ENCODE results near the gene SNCG. TPM values are rescaled to one million over a fixed set of nuclear protein-coding genes. Genes with fewer than 3 reads are reported as not detected.

SNCG gene
- total and polyA plus RNA-seq, 2 donors (not counting 1 experiment from before 2014, with no cell fraction given) = not detected

DNA sequence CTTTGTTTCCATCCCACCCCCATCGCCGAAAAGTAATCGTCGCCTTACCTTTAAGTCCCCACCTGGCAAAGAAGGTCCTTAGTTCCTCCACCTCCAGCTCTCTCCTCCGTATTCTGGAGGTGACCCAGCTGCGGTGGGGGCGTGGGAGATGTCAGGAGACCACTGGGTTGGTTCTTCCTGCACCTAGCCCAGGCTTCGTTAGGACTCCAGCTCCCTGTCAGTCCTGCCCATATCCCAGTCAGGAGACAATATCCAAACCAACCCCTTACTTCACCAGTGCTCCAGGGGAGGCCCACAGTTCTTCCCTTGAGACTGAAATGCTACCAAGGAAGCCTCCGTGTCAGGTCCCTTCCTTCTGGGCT, 10.6 kb downstream of the SNCG start:
- H3K27ac Mint-ChIP-seq = no peak overlapping the region
- 72% methylated on average over 9 of the region's 9 CpGs for WGBS (ENCODE audit: insufficient coverage)
- peaks cover 0 to 33% (median 15%) of the 10 kb centered on the region in 4 experiments for H3K27me3 ChIP-seq (replicated peaks in 1 of 4; ENCODE audit: control extremely low read depth in 1 of 4, control insufficient read depth in 3 of 4, insufficient read depth in 4 of 4, low read length in 3 of 4)
- ChIA-PET POLR2A (no interaction called here), CTCF (interaction anchor here (1.4 to 3.9 kb wide), 2 partner anchors 9 to 29 kb away, joined by 3 to 19 read pairs; no protein-coding TSS in a partner anchor)
- H3K4me1 Mint-ChIP-seq = peaks cover 41% of the 10 kb centered on the region
- H3K9me3 ChIP-seq (ENCODE audit: control extremely low read depth in 1 of 3, control insufficient read depth in 2 of 3, insufficient read depth in 1 of 3, low read length in 2 of 3) = peaks cover 0 to 20% (median 0%) of the 10 kb centered on the region in 3 donors
- no peaks in the 10 kb centered on the region for H3K79me2 ChIP-seq (ENCODE audit: control insufficient read depth, insufficient read depth, low read length)
- no peak for TF ChIP-seq EZH2 (IDR thresholded peaks at IDR 0.05; ENCODE audit: borderline replicate concordance, insufficient read depth, low read depth, low read length, poor library complexity, severe bottlenecking)
- TF ChIP-seq, protein P1, sequence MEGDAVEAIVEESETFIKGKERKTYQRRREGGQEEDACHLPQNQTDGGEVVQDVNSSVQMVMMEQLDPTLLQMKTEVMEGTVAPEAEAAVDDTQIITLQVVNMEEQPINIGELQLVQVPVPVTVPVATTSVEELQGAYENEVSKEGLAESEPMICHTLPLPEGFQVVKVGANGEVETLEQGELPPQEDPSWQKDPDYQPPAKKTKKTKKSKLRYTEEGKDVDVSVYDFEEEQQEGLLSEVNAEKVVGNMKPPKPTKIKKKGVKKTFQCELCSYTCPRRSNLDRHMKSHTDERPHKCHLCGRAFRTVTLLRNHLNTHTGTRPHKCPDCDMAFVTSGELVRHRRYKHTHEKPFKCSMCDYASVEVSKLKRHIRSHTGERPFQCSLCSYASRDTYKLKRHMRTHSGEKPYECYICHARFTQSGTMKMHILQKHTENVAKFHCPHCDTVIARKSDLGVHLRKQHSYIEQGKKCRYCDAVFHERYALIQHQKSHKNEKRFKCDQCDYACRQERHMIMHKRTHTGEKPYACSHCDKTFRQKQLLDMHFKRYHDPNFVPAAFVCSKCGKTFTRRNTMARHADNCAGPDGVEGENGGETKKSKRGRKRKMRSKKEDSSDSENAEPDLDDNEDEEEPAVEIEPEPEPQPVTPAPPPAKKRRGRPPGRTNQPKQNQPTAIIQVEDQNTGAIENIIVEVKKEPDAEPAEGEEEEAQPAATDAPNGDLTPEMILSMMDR (IDR thresholded peaks at IDR 0.05) = no peak
- H4K20me1 ChIP-seq (ENCODE audit: control insufficient read depth, insufficient read depth, low read length, poor library complexity, severe bottlenecking) = no peaks in the 10 kb centered on the region
- no peak overlapping the region for H3K27ac ChIP-seq (ENCODE audit: low read length in 2 of 2)
- H3K27me3 Mint-ChIP-seq = peaks cover 7% of the 10 kb centered on the region
- H3K9me3 Mint-ChIP-seq (ENCODE audit: insufficient read depth) = no peaks in the 10 kb centered on the region
- H3K4me3 Mint-ChIP-seq = peak overlapping the region; percentile 91
- DNase-seq (no peak), ATAC-seq (ENCODE audit: low read depth) (no peak)
- H2AFZ ChIP-seq (ENCODE audit: insufficient read depth, low read depth, low read length, poor library complexity, severe bottlenecking) = no peak overlapping the region
- peak overlapping the region; percentile 50 for H3K4me2 ChIP-seq (replicated peaks; ENCODE audit: low read depth, low read length, poor library complexity, severe bottlenecking)
- no peak overlapping the region for H3K9ac ChIP-seq (ENCODE audit: low read length)
- no peak overlapping the region for H3K4me3 ChIP-seq (ENCODE audit: control extremely low read depth in 1 of 5, extremely low read depth in 1 of 5, insufficient read depth in 1 of 5, low read depth in 2 of 5, low read length in 4 of 5)
- intact Hi-C loops (cut with micrococcal nuclease) = no loop called here
- peaks cover 29 to 49% of the 10 kb centered on the region in 2 donors for H3K4me1 ChIP-seq (ENCODE audit: control insufficient read depth in 2 of 2, insufficient read depth in 2 of 2, low read length in 2 of 2)
- H3K36me3 ChIP-seq (replicated peaks in 1 of 2; ENCODE audit: control extremely low read depth in 1 of 2, control insufficient read depth in 1 of 2, extremely low read depth in 1 of 2, insufficient read depth in 2 of 2, low read length in 1 of 2) = no peaks in the 10 kb centered on the region

GRCh38 chr10:86969421-86970041, 11.1 kb downstream of the SNCG start:
- 89% methylated on average over 7 of the region's 8 CpGs for WGBS (ENCODE audit: insufficient coverage)
- DNase-seq (no peak), ATAC-seq (ENCODE audit: low read depth) (no peak)
- H3K27ac ChIP-seq (ENCODE audit: low read length in 2 of 2) = no peak overlapping the region
- intact Hi-C loops (cut with micrococcal nuclease) = loop anchor here (2.0 kb wide), 1 partner anchor 213 kb away; the partner anchor contains the start of gene BMPR1A
- peak overlapping the region; percentile 67 for H3K27ac Mint-ChIP-seq
- no peak overlapping the region for H3K9ac ChIP-seq (ENCODE audit: low read length)
- ChIA-PET POLR2A (no interaction called here), CTCF (interaction anchor here (1.4 to 3.9 kb wide), 2 partner anchors 9 to 30 kb away, joined by 3 to 19 read pairs; no protein-coding TSS in a partner anchor)
- no peaks in the 10 kb centered on the region for H3K36me3 ChIP-seq (replicated peaks in 1 of 2; ENCODE audit: control extremely low read depth in 1 of 2, control insufficient read depth in 1 of 2, extremely low read depth in 1 of 2, insufficient read depth in 2 of 2, low read length in 1 of 2)
- peaks cover 0 to 33% (median 15%) of the 10 kb centered on the region in 4 experiments for H3K27me3 ChIP-seq (replicated peaks in 1 of 4; ENCODE audit: control extremely low read depth in 1 of 4, control insufficient read depth in 3 of 4, insufficient read depth in 4 of 4, low read length in 3 of 4)
- peaks cover 7% of the 10 kb centered on the region for H3K27me3 Mint-ChIP-seq
- H3K4me2 ChIP-seq (replicated peaks; ENCODE audit: low read depth, low read length, poor library complexity, severe bottlenecking) = no peak overlapping the region
- peaks cover 29 to 49% of the 10 kb centered on the region in 2 donors for H3K4me1 ChIP-seq (ENCODE audit: control insufficient read depth in 2 of 2, insufficient read depth in 2 of 2, low read length in 2 of 2)
- no peak overlapping the region for H3K4me3 ChIP-seq (ENCODE audit: control extremely low read depth in 1 of 5, extremely low read depth in 1 of 5, insufficient read depth in 1 of 5, low read depth in 2 of 5, low read length in 4 of 5)
- H4K20me1 ChIP-seq (ENCODE audit: control insufficient read depth, insufficient read depth, low read length, poor library complexity, severe bottlenecking) = no peaks in the 10 kb centered on the region
- H3K9me3 Mint-ChIP-seq (ENCODE audit: insufficient read depth) = no peaks in the 10 kb centered on the region
- no peaks in the 10 kb centered on the region for H3K79me2 ChIP-seq (ENCODE audit: control insufficient read depth, insufficient read depth, low read length)
- H3K4me3 Mint-ChIP-seq = peak overlapping the region; percentile 91
- H3K4me1 Mint-ChIP-seq = peaks cover 41% of the 10 kb centered on the region
- H3K9me3 ChIP-seq (ENCODE audit: control extremely low read depth in 1 of 3, control insufficient read depth in 2 of 3, insufficient read depth in 1 of 3, low read length in 2 of 3) = peaks cover 0 to 20% (median 0%) of the 10 kb centered on the region in 3 donors
- no peak overlapping the region for H2AFZ ChIP-seq (ENCODE audit: insufficient read depth, low read depth, low read length, poor library complexity, severe bottlenecking)
- no peak for TF ChIP-seq EZH2 (IDR thresholded peaks at IDR 0.05; ENCODE audit: borderline replicate concordance, insufficient read depth, low read depth, low read length, poor library complexity, severe bottlenecking)
- TF ChIP-seq, protein P1 (IDR thresholded peaks at IDR 0.05) = no peak

All from B cell (primary cell).